ENCODE measurements around the gene SDF2L1. TPM values are rescaled to one million over a fixed set of nuclear protein-coding genes. Genes with fewer than 3 reads are reported as not detected.
"Not testable (repeated sequence)": the region's sequence is repeated elsewhere in the genome, so short reads cannot be mapped to it uniquely, and the experiment has no call there.

The SDF2L1 gene
- total and polyA plus RNA-seq, 7 experiments from 2014 or later: 22.1 to 99.8 (median 33.7) TPM

- Histone ChIP-seq H3K27me3 (ENCODE audit: control insufficient read depth in 2 of 2, insufficient read depth in 2 of 2, low read length in 2 of 2) (no peaks in the 10 kb centered on the region), H3K36me3 (ENCODE audit: control insufficient read depth in 2 of 3, insufficient read depth in 3 of 3, low read length in 3 of 3) (peaks cover 0 to 4% (median 0%) of the 10 kb centered on the region in 3 experiments), H3K9me3 (ENCODE audit: control insufficient read depth in 2 of 3, low read length in 3 of 3) (no peaks in the 10 kb centered on the region), H3K27ac (ENCODE audit: low read depth, low read length) (no peak overlapping the region), H3K4me1 (ENCODE audit: control insufficient read depth in 2 of 2, insufficient read depth in 2 of 2, low read length in 2 of 2) (peaks cover 15 to 18% of the 10 kb centered on the region in 2 donors), H3K4me3 (ENCODE audit: low read length) (no peak overlapping the region)
- ATAC-seq: no peak
- H3K4me1 Mint-ChIP-seq: peaks cover 18 to 30% (median 23%) of the 10 kb centered on the region in 7 donors
- peak overlapping the region in 3 of 9 donors; percentile 2 to 31 (median 6) for H3K27ac Mint-ChIP-seq
- H3K27me3 Mint-ChIP-seq: no peaks in the 10 kb centered on the region
- no peak for DNase-seq
- CTCF ChIA-PET: interaction anchor here (3.2 kb wide), 1 partner anchor 11 kb away, joined by 30 read pairs; the partner anchor contains the start of gene YDJC
- H3K9me3 Mint-ChIP-seq: no peaks in the 10 kb centered on the region
- intact Hi-C loops (cut with micrococcal nuclease): loop anchor here in 1 of 2 donors (5.0 kb wide), 1 partner anchor 639 kb away; the partner anchor contains the start of gene THAP7
- POLR2A ChIA-PET: interaction anchor here (2.5 to 3.4 kb wide), 4 partner anchors 11 to 26 kb away, joined by 12 to 93 read pairs (median 22); partner anchors contain the start of genes CCDC116, PPIL2 and YDJC
- peak overlapping the region; percentile 80 to 91 (median 86) for H3K4me3 Mint-ChIP-seq
- peaks cover 0 to 13% (median 4%) of the 10 kb centered on the region in 5 donors for H3K36me3 Mint-ChIP-seq
These were observed 1.3 kb upstream of the SDF2L1 start for GRCh38 chr22:21640810-21641209.

GRCh38 chr22:21641417-21641788, 699 bp upstream of the SDF2L1 start:
- Histone ChIP-seq H3K4me3 (ENCODE audit: low read length) (peak overlapping the region; percentile 67), H3K27me3 (ENCODE audit: control insufficient read depth in 2 of 2, insufficient read depth in 2 of 2, low read length in 2 of 2) (no peaks in the 10 kb centered on the region), H3K36me3 (ENCODE audit: control insufficient read depth in 2 of 3, insufficient read depth in 3 of 3, low read length in 3 of 3) (peaks cover 0 to 8% (median 0%) of the 10 kb centered on the region in 3 experiments), H3K9me3 (ENCODE audit: control insufficient read depth in 2 of 3, low read length in 3 of 3) (no peaks in the 10 kb centered on the region), H3K27ac (ENCODE audit: low read depth, low read length) (peak overlapping the region; percentile 63), H3K4me1 (ENCODE audit: control insufficient read depth in 2 of 2, insufficient read depth in 2 of 2, low read length in 2 of 2) (peaks cover 18% of the 10 kb centered on the region in 2 donors)
- ChIA-PET CTCF (interaction anchor here (1.2 to 3.2 kb wide), 4 partner anchors 12 to 17 kb away, joined by 3 to 30 read pairs (median 9); partner anchors contain the start of gene YDJC), POLR2A (interaction anchor here (1.0 to 3.4 kb wide), 5 partner anchors 11 to 73 kb away, joined by 3 to 93 read pairs (median 20); partner anchors contain the start of genes CCDC116, PPIL2 and YDJC)
- intact Hi-C loops (cut with micrococcal nuclease): loop anchor here in 1 of 2 donors (5.0 kb wide), 1 partner anchor 639 kb away; the partner anchor contains the start of gene THAP7
- H3K36me3 Mint-ChIP-seq: peaks cover 0 to 13% (median 6%) of the 10 kb centered on the region in 5 donors
- H3K9me3 Mint-ChIP-seq: no peaks in the 10 kb centered on the region
- ATAC-seq (no peak), DNase-seq (peak in 1 of 9 donors; percentile 11)
- H3K27me3 Mint-ChIP-seq: no peaks in the 10 kb centered on the region
- peak overlapping the region; percentile 80 to 91 (median 86) for H3K4me3 Mint-ChIP-seq
- peaks cover 19 to 30% (median 26%) of the 10 kb centered on the region in 7 donors for H3K4me1 Mint-ChIP-seq
- H3K27ac Mint-ChIP-seq: peak overlapping the region in 6 of 9 donors; percentile 6 to 98 (median 92)

GRCh38 chr22:21642584-21643448, 714 bp downstream of the SDF2L1 start:
- Mint-ChIP-seq H3K27me3 (no peaks in the 10 kb centered on the region), H3K36me3 (peaks cover 0 to 16% (median 11%) of the 10 kb centered on the region in 5 donors), H3K27ac (peak overlapping the region; percentile 53 to 98 (median 86)), H3K4me3 (peak overlapping the region; percentile 80 to 91 (median 86)), H3K9me3 (no peaks in the 10 kb centered on the region), H3K4me1 (peaks cover 24 to 34% (median 32%) of the 10 kb centered on the region in 7 donors)
- peak overlapping the region; percentile 83 for H3K27ac ChIP-seq (ENCODE audit: low read depth, low read length)
- ChIA-PET POLR2A (interaction anchor here (0.6 to 3.4 kb wide), 9 partner anchors 10 to 75 kb away, joined by 3 to 93 read pairs (median 5); partner anchors contain the start of genes CCDC116, PPIL2, UBE2L3 and YDJC), CTCF (interaction anchor here (0.5 to 3.2 kb wide), 9 partner anchors 9 to 1597 kb away, joined by 3 to 30 read pairs (median 5); partner anchors contain the start of gene YDJC)
- DNase-seq: peak; percentile 34 to 61 (median 52)
- H3K4me3 ChIP-seq (ENCODE audit: low read length): peak overlapping the region; percentile 67
- H3K9me3 ChIP-seq (ENCODE audit: control insufficient read depth in 2 of 3, low read length in 3 of 3): no peaks in the 10 kb centered on the region
- peaks cover 18 to 20% of the 10 kb centered on the region in 2 donors for H3K4me1 ChIP-seq (ENCODE audit: control insufficient read depth in 2 of 2, insufficient read depth in 2 of 2, low read length in 2 of 2)
- intact Hi-C loops (cut with micrococcal nuclease): loop anchor here (1.0 to 5.0 kb wide), 10 partner anchors 8 to 641 kb away; partner anchors contain the start of genes PPIL2 (in 1 of the 2), THAP7 (in 1 of the 2), UBE2L3 (in 1 of the 2) and YDJC (in 1 of the 2)
- peaks cover 0 to 10% (median 0%) of the 10 kb centered on the region in 3 experiments for H3K36me3 ChIP-seq (ENCODE audit: control insufficient read depth in 2 of 3, insufficient read depth in 3 of 3, low read length in 3 of 3)
- ATAC-seq: no peak
- no peaks in the 10 kb centered on the region for H3K27me3 ChIP-seq (ENCODE audit: control insufficient read depth in 2 of 2, insufficient read depth in 2 of 2, low read length in 2 of 2)

GRCh38 chr22:21643533-21644357, 1.6 kb downstream of the SDF2L1 start:
- no peaks in the 10 kb centered on the region for H3K9me3 Mint-ChIP-seq
- Histone ChIP-seq H3K27ac (ENCODE audit: low read depth, low read length) (no peak overlapping the region), H3K27me3 (ENCODE audit: control insufficient read depth in 2 of 2, insufficient read depth in 2 of 2, low read length in 2 of 2) (no peaks in the 10 kb centered on the region), H3K9me3 (ENCODE audit: control insufficient read depth in 2 of 3, low read length in 3 of 3) (no peaks in the 10 kb centered on the region), H3K36me3 (ENCODE audit: control insufficient read depth in 2 of 3, insufficient read depth in 3 of 3, low read length in 3 of 3) (peaks cover 0 to 10% (median 0%) of the 10 kb centered on the region in 3 experiments), H3K4me1 (ENCODE audit: control insufficient read depth in 2 of 2, insufficient read depth in 2 of 2, low read length in 2 of 2) (peaks cover 18 to 20% of the 10 kb centered on the region in 2 donors), H3K4me3 (ENCODE audit: low read length) (peak overlapping the region; percentile 67)
- peak overlapping the region; percentile 41 to 90 (median 86) for H3K4me3 Mint-ChIP-seq
- CTCF ChIA-PET: interaction anchor here (0.5 to 3.2 kb wide), 7 partner anchors 10 to 1598 kb away, joined by 3 to 30 read pairs (median 9); partner anchors contain the start of gene YDJC
- H3K36me3 Mint-ChIP-seq: peaks cover 0 to 16% (median 11%) of the 10 kb centered on the region in 5 donors
- POLR2A ChIA-PET: interaction anchor here (1.2 to 3.4 kb wide), 6 partner anchors 9 to 76 kb away, joined by 4 to 93 read pairs (median 16); partner anchors contain the start of genes CCDC116, PPIL2, UBE2L3 and YDJC
- no peak for DNase-seq
- intact Hi-C loops (cut with micrococcal nuclease): loop anchor here in 1 of 2 donors (2.0 to 5.0 kb wide), 3 partner anchors 19 to 641 kb away; partner anchors contain the start of gene THAP7
- H3K27me3 Mint-ChIP-seq: no peaks in the 10 kb centered on the region
- no peak for ATAC-seq
- peak overlapping the region in 7 of 9 donors; percentile 23 to 93 (median 83) for H3K27ac Mint-ChIP-seq
- H3K4me1 Mint-ChIP-seq: peaks cover 24 to 34% (median 32%) of the 10 kb centered on the region in 7 donors

GRCh38 chr22:21645513-21645912, 3.4 kb downstream of the SDF2L1 start:
- ATAC-seq; DNase-seq; H3K4me3 ChIP-seq (ENCODE audit: low read length); H3K27ac Mint-ChIP-seq; intact Hi-C loops (cut with micrococcal nuclease); H3K27me3 ChIP-seq (ENCODE audit: control insufficient read depth in 2 of 2, insufficient read depth in 2 of 2, low read length in 2 of 2); H3K9me3 ChIP-seq (ENCODE audit: control insufficient read depth in 2 of 3, low read length in 3 of 3); H3K36me3 ChIP-seq (ENCODE audit: control insufficient read depth in 2 of 3, insufficient read depth in 3 of 3, low read length in 3 of 3); H3K9me3 Mint-ChIP-seq; H3K27ac ChIP-seq (ENCODE audit: low read depth, low read length); H3K27me3 Mint-ChIP-seq: not testable (repeated sequence)
- Mint-ChIP-seq H3K4me1 (peaks cover 26 to 41% (median 33%) of the 10 kb centered on the region in 7 donors), H3K4me3 (peak overlapping the region in 1 of 10 donors; percentile 16), H3K36me3 (peaks cover 0 to 19% (median 11%) of the 10 kb centered on the region in 5 donors)
- H3K4me1 ChIP-seq (ENCODE audit: control insufficient read depth in 2 of 2, insufficient read depth in 2 of 2, low read length in 2 of 2): peaks cover 18 to 20% of the 10 kb centered on the region in 2 donors
- ChIA-PET POLR2A (interaction anchor here (2.2 kb wide), 1 partner anchor 16 kb away, joined by 21 read pairs; the partner anchor contains the start of gene YDJC), CTCF (interaction anchor here (0.6 to 1.8 kb wide), 8 partner anchors 10 to 73 kb away, joined by 3 to 10 read pairs (median 4); partner anchors contain the start of genes CCDC116, PPIL2 and YDJC)
